OCI-LY7 (cell line): Measurements from ENCODE around the gene IGFBP2. TPM values are rescaled to one million over a fixed set of nuclear protein-coding genes. Genes with fewer than 3 reads are reported as not detected.

Source experiments
- BruUV-seq: library from RNA; stranded (reverse); fragments of 400-500 nt; replicated peaks from 2 replicates; lab custom pipeline; 2021; lab: Mats Ljungman, UMichigan
- CTCF ChIA-PET: fragments of 300-600 bp; sonication (Branson Sonifier 250); formaldehyde crosslinking; loops from one replicate; lab custom pipeline; 2022; ENCODE audit warnings: antibody characterized with exemption; ENCODE audit not compliant: unreplicated experiment; lab: Charles Lee
- POLR2A ChIA-PET: fragments of 300-600 bp; sonication (Branson Sonifier 250); formaldehyde crosslinking; loops from one replicate; lab custom pipeline; 2022; ENCODE audit warnings: antibody characterized with exemption; lab: Charles Lee
- DNase-seq: peaks from one replicate; pipeline ENCODE4 v3.0.0-alpha.2; 2015; ENCODE audit warnings: low spot score
- H2AFZ ChIP-seq: fragments of 200-600 bp; sonication (generic), shearing (Covaris generic); 2 replicates; pipeline ENCODE4 v1.6.1; 2014; ENCODE audit warnings: mild to moderate bottlenecking, antibody characterized with exemption, low read length, moderate library complexity
- H3K27ac ChIP-seq: fragments of 200-600 bp; sonication (generic); 2 replicates; pipeline ENCODE4 v1.5.1; 2014; ENCODE audit warnings: mixed run types, low read depth, mild to moderate bottlenecking, moderate library complexity, low read length, inconsistent platforms; ENCODE audit not compliant: poor library complexity, severe bottlenecking
- H3K36me3 ChIP-seq: fragments of 200-600 bp; sonication (generic); 2 replicates; pipeline ENCODE4 v1.6.1; 2014; ENCODE audit warnings: mild to moderate bottlenecking, antibody characterized with exemption, low read length, moderate library complexity, mixed read lengths; ENCODE audit not compliant: insufficient read depth
- H3K4me1 ChIP-seq: fragments of 200-600 bp; sonication (generic); 2 replicates; pipeline ENCODE4 v1.5.1; 2014; ENCODE audit warnings: mild to moderate bottlenecking, low read length; ENCODE audit not compliant: insufficient read depth, poor library complexity, severe bottlenecking
- H3K4me2 ChIP-seq: fragments of 200-600 bp; sonication (generic); 2 replicates; pipeline ENCODE4 v1.6.1; 2014; ENCODE audit warnings: mild to moderate bottlenecking, low read length
- H3K4me3 ChIP-seq: fragments of 200-600 bp; sonication (generic); 2 replicates; pipeline ENCODE4 v1.5.1; 2014; ENCODE audit warnings: mild to moderate bottlenecking, low read depth, low read length; ENCODE audit not compliant: poor library complexity, severe bottlenecking
- H3K79me2 ChIP-seq: fragments of 200-600 bp; sonication (generic); 2 replicates; pipeline ENCODE4 v1.6.1; 2016; ENCODE audit warnings: low read depth, mild to moderate bottlenecking, low read length, moderate library complexity, mixed read lengths; ENCODE audit not compliant: insufficient read depth
- H3K9me2 ChIP-seq: fragments of 200-600 bp; sonication (generic); 2 replicates; pipeline ENCODE4 v1.6.1; 2016; ENCODE audit warnings: mild to moderate bottlenecking, low read length, mixed read lengths; ENCODE audit not compliant: insufficient read depth
- H3K9me3 ChIP-seq: fragments of 200-600 bp; sonication (generic); 2 replicates; pipeline ENCODE4 v1.6.1; 2014; ENCODE audit warnings: mild to moderate bottlenecking, mixed run types, low read length, mixed read lengths
- H4K20me1 ChIP-seq: fragments of 200-600 bp; sonication (generic); 2 replicates; pipeline ENCODE4 v1.6.1; 2014; ENCODE audit warnings: mild to moderate bottlenecking, antibody characterized with exemption, low read length, moderate library complexity, mixed read lengths; ENCODE audit not compliant: insufficient read depth
- CTCF ChIP-seq: fragments of 200-600 bp; sonication (generic); conservative IDR thresholded peaks from 2 replicates; pipeline ENCODE4 v1.5.1; 2014; ENCODE audit warnings: mild to moderate bottlenecking, antibody characterized with exemption, low read length, moderate library complexity, mixed read lengths
- intact Hi-C: fragments of 100-400 bp; cut with micrococcal nuclease; formaldehyde crosslinking; loops from one replicate; pipeline ENCODE4 v1.10.0; 2022; ENCODE audit not compliant: unreplicated experiment
- total RNA-seq, 2 experiments: library from RNA; depleted of rRNA in 1 of 2; stranded (reverse); fragments of >200 nt in 1 of 2; shearing (Covaris generic) in 1 of 2; gene quantifications; 2 replicates each; pipeline ENCODE4 v1.2.3, GENCODE V29; 2014 to 2022

IGFBP2 gene
- total RNA-seq, 2 experiments from 2014 or later: 0.66 TPM; not detected in 1

GRCh38 chr2:216713691-216714336 is 80.6 kb downstream of the IGFBP2 start:
- Histone ChIP-seq H2AFZ (no peak overlapping the region), H3K4me2 (no peak overlapping the region), H4K20me1 (no peaks in the 10 kb centered on the region), H3K36me3 (no peaks in the 10 kb centered on the region), H3K79me2 (no peaks in the 10 kb centered on the region), H3K4me3 (no peak overlapping the region), H3K9me3 (no peaks in the 10 kb centered on the region), H3K9me2 (no peaks in the 10 kb centered on the region), H3K4me1 (no peaks in the 10 kb centered on the region), H3K27ac (no peak overlapping the region)
- ChIA-PET CTCF (no interaction called here), POLR2A (interaction anchor here (0.6 kb wide), 1 partner anchor 517 kb away, joined by 3 read pairs; no protein-coding TSS in a partner anchor)
- intact Hi-C loops: no loop called here
- BruUV-seq: no TSS peak
- no peak for DNase-seq
- TF ChIP-seq CTCF: no peak

Other genes starting within 250 kb of the IGFBP2 start
- 11.0 and 12.2 TPM in 2 replicates for gene SMARCAL1, start 220.9 kb upstream of the IGFBP2 start, total RNA-seq (2014; rRNA removed; shearing (Covaris generic))
- gene SMARCAL1, start 220.9 kb upstream of the IGFBP2 start, total RNA-seq (2022): 24.9 and 26.1 TPM in 2 replicates
- gene RPL37A, start 134.6 kb upstream of the IGFBP2 start, total RNA-seq (2014; rRNA removed; shearing (Covaris generic)): 4,020 and 4,194 TPM in 2 replicates
- gene RPL37A, start 134.6 kb upstream of the IGFBP2 start, total RNA-seq (2022): 3,282 and 3,500 TPM in 2 replicates
- gene IGFBP5, start 62.1 kb downstream of the IGFBP2 start, total RNA-seq (2014; rRNA removed; shearing (Covaris generic)): not detected in 2 replicates
- not detected in 2 replicates for gene IGFBP5, start 62.1 kb downstream of the IGFBP2 start, total RNA-seq (2022)
- gene TNP1, start 226.6 kb downstream of the IGFBP2 start, total RNA-seq (2014; rRNA removed; shearing (Covaris generic)): not detected in 2 replicates
- not detected in 2 replicates for gene TNP1, start 226.6 kb downstream of the IGFBP2 start, total RNA-seq (2022)